DOHH2 (cell line): ENCODE data around the gene CAMKK1.

ENCODE experiments used
- H3F3A ChIP-seq: fragments of 200-600 bp; sonication (generic), shearing (Covaris generic); 2 replicates; pipeline ENCODE4 v1.6.0; 2016; ENCODE audit warnings: antibody characterized with exemption, mild to moderate bottlenecking; ENCODE audit not compliant: control insufficient read depth, insufficient read depth
- H3K27ac ChIP-seq: fragments of 200-600 bp; sonication (generic); 2 replicates; pipeline ENCODE4 v1.5.1; 2014; ENCODE audit warnings: low read depth, mild to moderate bottlenecking, low read length, moderate library complexity
- H3K27me3 ChIP-seq: fragments of 200-600 bp; sonication (generic); 2 replicates; pipeline ENCODE4 v1.6.1; 2014; ENCODE audit warnings: mild to moderate bottlenecking, low read length, mixed read lengths; ENCODE audit not compliant: control insufficient read depth
- H3K36me3 ChIP-seq: fragments of 200-600 bp; sonication (generic); 2 replicates; pipeline ENCODE4 v1.6.1; 2014; ENCODE audit warnings: mild to moderate bottlenecking, low read length, moderate library complexity, mixed read lengths; ENCODE audit not compliant: control insufficient read depth
- H3K4me1 ChIP-seq: fragments of 200-600 bp; sonication (generic); 2 replicates; pipeline ENCODE4 v1.6.1; 2014; ENCODE audit warnings: mild to moderate bottlenecking, low read length, mixed read lengths; ENCODE audit not compliant: control insufficient read depth
- H3K4me2 ChIP-seq: fragments of 200-600 bp; sonication (generic); 2 replicates; pipeline ENCODE4 v1.6.0; 2014; ENCODE audit warnings: mild to moderate bottlenecking, low read length, moderate library complexity
- H3K4me3 ChIP-seq: fragments of 200-600 bp; sonication (generic); 2 replicates; pipeline ENCODE4 v1.5.1; 2014; ENCODE audit warnings: mild to moderate bottlenecking, low read length, mixed read lengths
- H3K79me2 ChIP-seq: fragments of 200-600 bp; sonication (generic); 2 replicates; pipeline ENCODE4 v1.6.1; 2014; ENCODE audit warnings: mild to moderate bottlenecking, low read length, mixed read lengths; ENCODE audit not compliant: control insufficient read depth
- H3K9me2 ChIP-seq: fragments of 200-600 bp; sonication (generic); replicated peaks from 2 replicates; pipeline ENCODE4 v1.6.1; 2014; ENCODE audit warnings: mild to moderate bottlenecking, low read length, mixed read lengths; ENCODE audit not compliant: control insufficient read depth
- H3K9me3 ChIP-seq: fragments of 200-600 bp; sonication (generic); 2 replicates; pipeline ENCODE4 v1.6.1; 2014; ENCODE audit warnings: antibody characterized with exemption, low read length, mixed read lengths; ENCODE audit not compliant: control insufficient read depth, insufficient read depth
- H4K20me1 ChIP-seq: fragments of 200-600 bp; sonication (generic); 2 replicates; pipeline ENCODE4 v1.6.0; 2014; ENCODE audit warnings: low read depth, mild to moderate bottlenecking, antibody characterized with exemption, low read length, moderate library complexity; ENCODE audit not compliant: control insufficient read depth, insufficient read depth
- CTCF ChIP-seq: fragments of 200-600 bp; sonication (generic); IDR thresholded peaks from one replicate; pipeline ENCODE4 v1.5.1; 2014; ENCODE audit warnings: antibody characterized with exemption, mild to moderate bottlenecking, low read depth, low read length; ENCODE audit not compliant: poor library complexity, severe bottlenecking
- EZH2phosphoT487 ChIP-seq: fragments of 200-600 bp; sonication (generic); IDR thresholded peaks from 2 replicates; pipeline ENCODE4 v1.6.1; 2017; ENCODE audit warnings: borderline replicate concordance, mild to moderate bottlenecking, antibody characterized with exemption, low read length, moderate library complexity, mixed read lengths

The CAMKK1 gene

DNA sequence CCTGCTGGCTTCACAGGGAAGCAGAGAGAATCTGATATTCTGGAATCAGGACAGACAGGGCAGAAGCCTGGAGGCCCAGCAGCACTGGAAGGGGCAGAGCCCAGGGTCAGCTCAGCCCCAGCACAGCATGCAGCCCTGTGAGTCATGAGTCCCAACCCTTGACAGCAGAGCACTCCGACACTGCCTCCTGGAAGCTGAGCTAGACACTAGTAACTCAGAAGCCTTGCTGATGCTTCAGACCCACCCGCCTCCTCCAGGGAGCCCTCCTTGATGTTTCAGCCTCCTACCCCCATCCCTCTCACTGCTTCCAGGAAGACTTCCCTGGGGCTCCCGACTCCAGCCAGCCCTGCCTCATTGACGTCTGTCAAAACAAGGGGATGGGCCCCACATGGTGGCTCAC lies 6.9 kb downstream of the CAMKK1 start:
- H3K27me3 ChIP-seq, result no peaks in the 10 kb centered on the region; the same call in 1 of the 2 replicates
- peaks cover 2% of the 10 kb centered on the region; the same call in 1 of the 2 replicates for H3F3A ChIP-seq
- H3K9me2 ChIP-seq, result no peaks in the 10 kb centered on the region
- H3K27ac ChIP-seq, result no peak overlapping the region
- TF ChIP-seq CTCF, result no peak
- no peak for TF ChIP-seq EZH2phosphoT487
- H3K9me3 ChIP-seq, result no peaks in the 10 kb centered on the region
- peaks cover 22% of the 10 kb centered on the region for H3K4me1 ChIP-seq
- no peak overlapping the region for H3K4me2 ChIP-seq
- H4K20me1 ChIP-seq, result no peaks in the 10 kb centered on the region
- no peaks in the 10 kb centered on the region for H3K36me3 ChIP-seq
- no peaks in the 10 kb centered on the region for H3K79me2 ChIP-seq
- no peak overlapping the region for H3K4me3 ChIP-seq

DNA sequence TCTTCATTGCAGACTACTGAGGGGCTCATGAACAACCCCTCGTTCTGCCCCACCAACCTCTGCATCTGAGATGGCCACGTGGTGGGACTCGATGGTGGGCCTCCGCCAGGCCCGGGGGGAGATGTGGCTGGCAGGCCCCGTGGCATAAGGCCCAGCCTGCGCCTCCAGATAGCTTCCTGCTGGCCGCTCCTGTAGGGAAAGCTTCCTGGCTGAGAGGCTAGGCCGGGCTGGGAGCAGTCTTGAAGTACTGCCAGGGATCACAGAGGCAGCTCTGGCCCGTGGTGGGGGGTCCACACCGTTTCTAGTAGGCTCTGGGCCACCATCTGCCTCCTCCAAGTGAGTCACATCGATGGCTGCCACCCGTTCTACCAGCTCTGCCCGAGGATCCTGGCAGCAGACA lies 7.6 kb downstream of the CAMKK1 start:
- no peaks in the 10 kb centered on the region for H3K79me2 ChIP-seq
- peaks cover 15% of the 10 kb centered on the region for H3K4me1 ChIP-seq
- no peaks in the 10 kb centered on the region for H3K36me3 ChIP-seq
- H3K4me2 ChIP-seq, result no peak overlapping the region
- H3K9me2 ChIP-seq, result no peaks in the 10 kb centered on the region
- no peak overlapping the region for H3K4me3 ChIP-seq
- no peaks in the 10 kb centered on the region for H3K27me3 ChIP-seq
- no peak for TF ChIP-seq EZH2phosphoT487
- TF ChIP-seq CTCF, result no peak
- no peaks in the 10 kb centered on the region for H4K20me1 ChIP-seq
- no peaks in the 10 kb centered on the region for H3K9me3 ChIP-seq
- H3K27ac ChIP-seq, result no peak overlapping the region
- no peaks in the 10 kb centered on the region for H3F3A ChIP-seq

DNA sequence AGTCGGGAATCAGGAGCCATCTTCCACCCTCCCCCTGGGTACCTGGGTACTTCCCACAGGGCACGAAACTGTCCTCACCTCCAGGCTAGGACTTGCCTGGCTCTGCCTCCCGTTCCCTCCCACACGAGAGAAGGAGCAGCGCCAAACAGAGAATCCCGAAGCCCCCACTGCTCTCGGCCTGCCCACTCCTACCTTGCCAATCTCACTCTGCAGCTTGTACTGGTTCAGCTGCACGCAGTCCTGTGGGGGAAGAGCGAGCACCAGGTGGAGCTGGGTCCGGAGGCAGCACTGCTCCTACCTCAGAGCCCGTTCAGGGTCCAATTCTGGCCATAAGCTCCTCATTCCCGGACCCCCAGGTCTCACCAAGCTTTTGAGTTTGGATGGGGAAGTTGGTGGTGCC lies 8.7 kb downstream of the CAMKK1 start:
- H3K27me3 ChIP-seq, result no peaks in the 10 kb centered on the region
- H3K4me1 ChIP-seq, result peaks cover 9% of the 10 kb centered on the region
- H3K4me3 ChIP-seq, result no peak overlapping the region
- no peaks in the 10 kb centered on the region for H3K9me3 ChIP-seq
- TF ChIP-seq CTCF, result no peak
- no peak for TF ChIP-seq EZH2phosphoT487
- H3K36me3 ChIP-seq, result no peaks in the 10 kb centered on the region
- H3F3A ChIP-seq, result no peaks in the 10 kb centered on the region
- no peaks in the 10 kb centered on the region for H3K9me2 ChIP-seq
- no peak overlapping the region for H3K27ac ChIP-seq
- no peaks in the 10 kb centered on the region for H4K20me1 ChIP-seq
- H3K79me2 ChIP-seq, result no peaks in the 10 kb centered on the region
- H3K4me2 ChIP-seq, result no peak overlapping the region

DNA sequence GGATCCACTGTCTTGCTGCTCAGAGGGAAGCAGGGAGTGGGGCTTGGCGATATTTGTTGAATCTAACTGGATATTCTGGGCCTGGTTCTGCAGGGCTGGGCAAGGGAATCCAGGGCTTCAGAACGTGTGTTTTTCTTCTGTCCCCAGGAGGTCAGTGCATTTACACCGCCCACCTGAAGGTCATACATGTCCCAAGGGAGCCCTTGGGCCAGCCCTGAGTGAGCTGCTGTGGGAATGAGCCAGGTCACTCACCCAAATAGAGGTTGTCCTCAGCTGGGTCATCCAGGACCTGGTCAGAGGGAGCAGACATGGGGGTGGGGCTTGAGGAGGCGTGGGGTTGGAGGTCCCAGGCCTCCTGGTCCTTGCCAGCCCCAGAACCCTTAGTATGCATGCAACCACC lies 10.6 kb downstream of the CAMKK1 start:
- H3K9me3 ChIP-seq, result no peaks in the 10 kb centered on the region
- H3K4me1 ChIP-seq, result peaks cover 8% of the 10 kb centered on the region
- no peak overlapping the region for H3K27ac ChIP-seq
- H4K20me1 ChIP-seq, result no peaks in the 10 kb centered on the region
- TF ChIP-seq CTCF, result no peak
- no peak for TF ChIP-seq EZH2phosphoT487
- H3K36me3 ChIP-seq, result no peaks in the 10 kb centered on the region
- H3K4me3 ChIP-seq, result no peak overlapping the region
- no peaks in the 10 kb centered on the region for H3K27me3 ChIP-seq
- no peak overlapping the region for H3K4me2 ChIP-seq
- H3K79me2 ChIP-seq, result no peaks in the 10 kb centered on the region
- H3K9me2 ChIP-seq, result no peaks in the 10 kb centered on the region
- H3F3A ChIP-seq, result no peaks in the 10 kb centered on the region
